ENCODE data around the gene BANP.
"Not testable (repeated sequence)": the region's sequence is repeated elsewhere in the genome, so short reads cannot be mapped to it uniquely, and the experiment has no call there.

The BANP gene

GRCh38 chr16:88101623-88102105, 150.4 kb downstream of the BANP start:
- DNase-seq (ENCODE audit: low read depth, low spot score), result not testable (repeated sequence)

- DNase-seq (ENCODE audit: low read depth, low spot score), result no peak
These were observed 151.4 kb downstream of the BANP start for GRCh38 chr16:88102597-88102996.

- DNase-seq (ENCODE audit: low read depth, low spot score), result no peak
These were observed 151.8 kb downstream of the BANP start for GRCh38 chr16:88103011-88103410.

GRCh38 chr16:88103581-88104188, 152.5 kb downstream of the BANP start:
- DNase-seq (ENCODE audit: low read depth, low spot score), result no peak

- DNase-seq (ENCODE audit: low read depth, low spot score), result not testable (repeated sequence)
These were observed 153.1 kb downstream of the BANP start for GRCh38 chr16:88104363-88104762.

GRCh38 chr16:88105574-88106140, 154.4 kb downstream of the BANP start:
- not testable (repeated sequence) for DNase-seq (ENCODE audit: low read depth, low spot score)

GRCh38 chr16:88106566-88106965, 155.3 kb downstream of the BANP start:
- not testable (repeated sequence) for DNase-seq (ENCODE audit: low read depth, low spot score)

- no peak for DNase-seq (ENCODE audit: low read depth, low spot score)
These were observed 157.5 kb downstream of the BANP start for GRCh38 chr16:88108762-88109161.

- DNase-seq (ENCODE audit: low read depth, low spot score), result not testable (repeated sequence)
These were observed 158.7 kb downstream of the BANP start for GRCh38 chr16:88109726-88110621.

- not testable (repeated sequence) for DNase-seq (ENCODE audit: low read depth, low spot score)
These were observed 159.8 kb downstream of the BANP start for GRCh38 chr16:88110875-88111494.

GRCh38 chr16:88111976-88112375, 160.7 kb downstream of the BANP start:
- not testable (repeated sequence) for DNase-seq (ENCODE audit: low read depth, low spot score)

GRCh38 chr16:88113545-88114045, 162.4 kb downstream of the BANP start:
- DNase-seq (ENCODE audit: low read depth, low spot score), result no peak

- DNase-seq (ENCODE audit: low read depth, low spot score), result not testable (repeated sequence)
These were observed 163.5 kb downstream of the BANP start for GRCh38 chr16:88114541-88115228.

- DNase-seq (ENCODE audit: low read depth, low spot score), result no peak
These were observed 164.9 kb downstream of the BANP start for GRCh38 chr16:88116121-88116520.

- no peak for DNase-seq (ENCODE audit: low read depth, low spot score)
These were observed 166.2 kb downstream of the BANP start for GRCh38 chr16:88117476-88117868.

GRCh38 chr16:88118376-88118775, 167.1 kb downstream of the BANP start:
- no peak for DNase-seq (ENCODE audit: low read depth, low spot score)

GRCh38 chr16:88118852-88119741, 167.9 kb downstream of the BANP start:
- DNase-seq (ENCODE audit: low read depth, low spot score), result not testable (repeated sequence)

- DNase-seq (ENCODE audit: low read depth, low spot score), result not testable (repeated sequence)
These were observed 168.9 kb downstream of the BANP start for GRCh38 chr16:88119881-88120751.

- no peak for DNase-seq (ENCODE audit: low read depth, low spot score)
These were observed 169.6 kb downstream of the BANP start for GRCh38 chr16:88120812-88121211.

All from activated CD4-positive, CD25-positive, alpha-beta regulatory T cell treated with anti-CD3 and anti-CD28 coated beads, Interleukin-2, amount 50 U/mL, for 16 hours (primary cell).